Fibroblast of lung (primary cell): ENCODE data around the gene LEKR1.

Experiments
- EZH2 ChIP-seq: IDR thresholded peaks from 2 replicates; pipeline ENCODE4 v1.5.1; 2012; ENCODE audit warnings: low read length, control low read depth, mild to moderate bottlenecking; ENCODE audit errors: missing control alignments
- TF ChIP-seq, protein P1 (sequence below), 2 donors: IDR thresholded peaks in 1 of 2; conservative IDR thresholded peaks in 1 of 2; 1 replicate in 1 of 2; 2 replicates in 1 of 2; pipeline ENCODE4 v1.5.1; 2011 to 2012; ENCODE audit warnings: low read length in 2 of 2, control low read depth in 1 of 2, inconsistent platforms in 1 of 2, low read depth in 1 of 2, mild to moderate bottlenecking in 1 of 2

DNA sequence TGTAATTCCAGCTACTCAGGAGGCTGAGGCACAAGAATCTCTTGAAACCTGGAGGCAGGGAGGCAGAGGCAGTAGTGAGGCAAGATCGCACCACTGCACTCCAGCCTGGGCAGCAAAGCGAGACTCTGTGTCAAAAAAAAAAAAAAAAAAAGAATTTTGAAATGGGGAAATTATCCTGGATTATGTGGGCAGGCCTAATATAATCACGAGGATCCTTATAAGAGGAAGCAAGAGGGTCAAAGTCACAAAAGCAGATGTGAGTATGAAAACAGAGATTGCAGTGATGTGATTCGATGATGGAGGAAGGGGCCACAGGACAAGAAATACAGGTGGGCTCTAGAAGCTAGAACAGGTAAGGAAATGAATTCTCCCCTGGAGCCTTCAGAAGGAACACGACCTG is 159.6 kb downstream of the LEKR1 start:
- TF ChIP-seq, protein P1, sequence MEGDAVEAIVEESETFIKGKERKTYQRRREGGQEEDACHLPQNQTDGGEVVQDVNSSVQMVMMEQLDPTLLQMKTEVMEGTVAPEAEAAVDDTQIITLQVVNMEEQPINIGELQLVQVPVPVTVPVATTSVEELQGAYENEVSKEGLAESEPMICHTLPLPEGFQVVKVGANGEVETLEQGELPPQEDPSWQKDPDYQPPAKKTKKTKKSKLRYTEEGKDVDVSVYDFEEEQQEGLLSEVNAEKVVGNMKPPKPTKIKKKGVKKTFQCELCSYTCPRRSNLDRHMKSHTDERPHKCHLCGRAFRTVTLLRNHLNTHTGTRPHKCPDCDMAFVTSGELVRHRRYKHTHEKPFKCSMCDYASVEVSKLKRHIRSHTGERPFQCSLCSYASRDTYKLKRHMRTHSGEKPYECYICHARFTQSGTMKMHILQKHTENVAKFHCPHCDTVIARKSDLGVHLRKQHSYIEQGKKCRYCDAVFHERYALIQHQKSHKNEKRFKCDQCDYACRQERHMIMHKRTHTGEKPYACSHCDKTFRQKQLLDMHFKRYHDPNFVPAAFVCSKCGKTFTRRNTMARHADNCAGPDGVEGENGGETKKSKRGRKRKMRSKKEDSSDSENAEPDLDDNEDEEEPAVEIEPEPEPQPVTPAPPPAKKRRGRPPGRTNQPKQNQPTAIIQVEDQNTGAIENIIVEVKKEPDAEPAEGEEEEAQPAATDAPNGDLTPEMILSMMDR (conservative IDR thresholded peaks at IDR 0.05 in 1 of 2, IDR thresholded peaks at IDR 0.05 in 1 of 2; ENCODE audit: low read depth in 1 of 2, low read length in 2 of 2), result no peak
- TF ChIP-seq EZH2, result no peak
